A172 (cell line): Measurements from ENCODE around the gene SELENOS. TPM values are rescaled to one million over a fixed set of nuclear protein-coding genes. Genes with fewer than 3 reads are reported as not detected.

Experiments used
- DNase-seq: peaks from one replicate; pipeline ENCODE4 v3.0.0-alpha.2; 2015; ENCODE audit warnings: low spot score
- total RNA-seq: library from RNA; depleted of rRNA; stranded (reverse); fragments of >200 nt; shearing (Covaris generic); gene quantifications from 2 replicates; pipeline ENCODE4 v1.2.3, GENCODE V29; 2014; rRNA removed

Gene SELENOS
- total RNA-seq, result 61.8 and 83.1 TPM in 2 replicates

DNA sequence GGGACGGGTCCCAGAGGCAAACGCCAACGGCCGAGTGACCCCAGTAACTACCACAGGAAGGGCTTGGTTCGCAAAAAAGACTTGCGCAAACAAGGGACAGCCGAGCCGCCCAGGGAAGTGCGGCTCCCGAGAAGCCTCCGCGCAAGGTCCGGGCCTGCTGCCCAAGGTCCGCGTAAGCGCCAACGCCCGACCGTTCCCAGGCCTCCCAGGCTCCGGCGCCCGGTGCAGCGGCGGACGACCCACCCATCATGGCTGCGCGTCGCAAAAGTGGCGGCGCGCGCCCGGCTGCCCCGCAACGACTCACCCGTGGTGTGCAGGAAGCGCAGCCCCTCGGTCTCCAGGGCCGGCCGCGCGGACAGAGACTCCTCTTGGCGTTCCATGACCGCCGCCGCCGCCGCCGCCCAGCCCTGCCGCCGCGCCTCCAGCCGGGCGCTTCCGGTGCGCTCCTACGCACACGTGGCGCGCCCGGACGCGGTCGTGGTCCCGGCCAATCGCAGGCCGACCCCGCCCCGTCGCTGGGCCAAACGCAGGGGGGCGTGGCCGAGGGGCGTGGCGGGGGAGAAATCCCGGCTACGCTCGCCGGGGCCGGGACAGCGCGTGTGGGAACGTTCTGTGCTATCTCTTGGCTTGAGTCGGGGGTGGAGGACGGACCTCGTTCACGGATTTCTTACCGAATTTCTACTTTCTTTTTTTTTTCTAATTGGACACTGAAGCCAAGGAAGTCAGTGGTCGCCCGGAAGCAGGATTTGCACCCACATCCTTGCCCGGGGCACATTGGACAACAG, at the start of gene SELENOS:
SELENOS (minus strand) TSS at position 448 of the 785 bp plus-strand sequence; CDS start at position 380, 68 bp downstream.
- DNase-seq, result peak; percentile 64

GRCh38 chr15:101326462-101327146, 49.3 kb upstream of the SELENOS start:
- DNase-seq, result no peak

DNA sequence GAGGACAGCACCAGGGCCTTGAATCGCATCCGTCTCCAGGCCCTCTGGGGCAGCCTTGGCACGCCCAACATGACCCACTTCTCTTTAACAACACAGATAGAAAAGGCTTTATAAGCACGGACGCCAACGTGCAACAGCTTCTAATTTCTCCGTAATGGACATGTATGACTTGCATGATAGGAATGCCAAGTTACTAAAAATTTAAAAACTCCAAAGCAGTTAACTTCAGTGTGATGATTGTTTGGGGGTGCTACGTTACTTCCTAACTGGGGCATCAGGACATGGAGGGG, 48.7 kb upstream of the SELENOS start:
- DNase-seq, result no peak

DNA sequence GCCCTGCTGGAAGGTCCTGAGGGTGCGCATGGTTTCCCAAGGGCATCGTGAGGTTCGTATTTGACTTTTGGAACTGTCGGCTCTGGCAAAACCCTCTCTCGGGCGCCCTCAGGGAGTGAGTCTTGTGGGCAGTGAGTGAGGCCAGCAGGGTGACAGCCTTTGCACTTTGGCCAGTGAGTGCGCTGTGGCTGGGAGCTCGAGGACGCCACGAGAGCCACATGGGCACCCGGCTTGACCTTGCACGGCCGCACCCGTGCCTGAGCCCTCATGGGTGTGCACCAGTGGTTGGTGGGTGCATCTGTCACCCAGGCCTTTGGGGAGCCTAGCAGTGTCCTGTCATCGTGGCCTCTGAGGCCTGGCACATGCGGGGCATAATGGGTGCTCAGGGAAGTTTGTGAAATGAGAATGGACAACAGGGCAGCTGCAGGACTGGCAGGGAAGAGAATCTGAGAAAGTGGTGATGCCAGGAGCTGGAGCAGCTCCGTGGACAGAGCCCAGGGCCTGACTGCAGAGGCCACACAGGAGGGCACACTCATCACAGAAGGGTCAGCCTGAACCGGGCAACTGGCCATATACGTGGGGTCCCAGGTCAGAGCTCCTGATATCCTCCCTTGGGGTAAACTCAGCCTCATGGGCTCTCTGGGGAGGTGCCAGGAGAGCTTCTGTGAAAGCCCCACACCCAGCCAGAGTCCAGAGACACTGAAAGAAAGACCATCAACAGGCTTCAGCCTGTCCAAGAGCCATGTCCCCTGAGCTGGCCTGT, 48.2 kb upstream of the SELENOS start:
- no peak for DNase-seq

DNA sequence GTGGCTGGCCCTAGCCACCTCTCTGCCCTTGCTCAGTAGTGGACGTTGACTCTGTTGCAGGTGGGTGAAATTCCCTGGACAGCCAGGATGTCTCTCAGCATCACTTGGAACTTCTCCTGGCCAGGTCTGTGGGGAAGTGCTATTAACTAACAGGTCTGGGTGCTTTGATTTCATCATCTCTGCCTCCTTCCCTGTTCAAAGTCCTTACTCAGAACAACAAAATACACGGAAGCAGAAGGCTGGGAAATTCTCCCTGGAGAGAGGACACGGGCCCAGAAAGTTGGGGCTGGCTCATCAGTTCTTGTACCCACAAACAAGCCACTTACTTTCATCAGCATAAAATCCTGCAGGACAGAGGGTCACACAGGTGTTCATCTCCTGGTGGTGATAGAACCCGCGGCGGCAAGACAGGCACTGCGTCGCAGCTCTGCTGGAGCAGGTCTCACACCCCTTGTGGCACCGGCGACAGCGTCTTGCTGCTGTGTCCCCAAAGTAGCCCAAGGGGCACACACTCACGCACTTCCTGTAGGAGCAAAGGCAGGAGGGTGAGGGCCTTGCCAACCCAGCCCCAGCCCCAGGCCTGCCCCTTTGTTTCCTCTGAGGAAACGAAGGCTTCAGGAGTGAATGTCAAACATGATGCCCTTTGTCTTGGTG, 47.4 kb upstream of the SELENOS start:
- no peak for DNase-seq

- no peak for DNase-seq
Observed at GRCh38 chr15:101323793-101324523, 46.7 kb upstream of the SELENOS start.

DNA sequence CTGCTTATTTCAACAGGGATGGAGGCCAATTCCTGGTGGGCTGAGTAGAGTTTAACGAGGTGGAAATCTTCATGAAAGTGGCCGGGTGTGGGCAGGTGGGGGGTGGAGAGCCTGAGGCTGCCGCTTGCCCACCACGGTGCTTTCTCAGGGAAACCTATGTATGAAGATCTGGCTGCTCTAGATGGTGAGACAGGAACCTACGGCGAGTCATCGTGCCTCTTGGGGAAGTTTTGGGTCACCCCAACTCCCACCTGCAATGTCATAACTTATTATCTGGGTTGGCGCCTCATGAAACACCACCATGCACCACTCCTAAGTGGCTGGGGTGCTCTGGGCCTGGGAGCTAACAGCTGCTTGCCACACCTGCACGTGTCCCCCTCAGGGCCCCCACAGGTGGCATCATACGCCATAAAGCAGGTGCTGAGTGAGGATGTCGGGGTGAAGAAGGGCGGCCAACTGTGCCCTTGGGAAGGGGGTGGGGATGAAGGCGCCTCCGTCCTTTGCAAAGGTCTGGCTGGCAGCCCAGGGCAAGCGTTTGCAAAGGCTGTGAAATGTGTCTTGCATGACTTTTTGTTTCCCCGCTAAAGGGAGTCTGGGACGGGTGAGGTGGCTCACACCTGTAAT, 45.7 kb upstream of the SELENOS start:
- DNase-seq, result no peak

DNA sequence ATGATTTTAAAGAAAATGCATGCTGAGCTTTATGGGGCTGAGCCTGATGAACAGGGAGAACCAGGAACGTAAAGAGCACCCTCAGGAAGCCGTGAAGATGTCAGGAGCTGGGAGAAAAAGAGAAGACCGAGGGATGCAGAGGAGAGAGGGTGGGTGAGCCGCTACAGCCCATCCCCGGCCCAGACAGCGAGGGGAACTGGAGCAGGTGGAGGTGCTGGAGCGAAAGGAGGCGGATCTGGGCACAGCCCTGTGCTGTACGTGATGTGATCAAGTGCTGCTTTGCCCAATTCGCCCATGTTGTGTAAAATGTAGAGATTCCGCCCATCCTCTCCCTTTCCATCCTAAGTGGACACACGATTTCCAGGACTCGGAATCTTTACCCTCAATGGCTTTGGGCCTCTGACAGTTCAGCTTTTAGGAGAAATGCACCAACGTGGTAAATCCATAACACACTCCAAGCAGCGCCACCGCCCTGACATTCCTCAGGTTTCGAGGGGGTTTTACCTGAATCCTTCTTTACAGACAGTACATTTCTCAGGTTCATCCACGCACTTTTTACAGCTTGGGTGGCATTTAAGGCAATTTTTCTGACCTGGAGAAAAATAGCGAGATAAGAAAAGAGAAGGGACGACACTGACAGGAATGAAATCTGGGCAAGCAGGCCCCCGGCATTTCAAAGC, 44.9 kb upstream of the SELENOS start:
- DNase-seq, result no peak

- no peak for DNase-seq
Observed at GRCh38 chr15:101320501-101321052, 43.3 kb upstream of the SELENOS start.

- no peak for DNase-seq
Observed at GRCh38 chr15:101318839-101319238, 41.6 kb upstream of the SELENOS start.

- no peak for DNase-seq
Observed at GRCh38 chr15:101318147-101318819, 41.0 kb upstream of the SELENOS start.

DNA sequence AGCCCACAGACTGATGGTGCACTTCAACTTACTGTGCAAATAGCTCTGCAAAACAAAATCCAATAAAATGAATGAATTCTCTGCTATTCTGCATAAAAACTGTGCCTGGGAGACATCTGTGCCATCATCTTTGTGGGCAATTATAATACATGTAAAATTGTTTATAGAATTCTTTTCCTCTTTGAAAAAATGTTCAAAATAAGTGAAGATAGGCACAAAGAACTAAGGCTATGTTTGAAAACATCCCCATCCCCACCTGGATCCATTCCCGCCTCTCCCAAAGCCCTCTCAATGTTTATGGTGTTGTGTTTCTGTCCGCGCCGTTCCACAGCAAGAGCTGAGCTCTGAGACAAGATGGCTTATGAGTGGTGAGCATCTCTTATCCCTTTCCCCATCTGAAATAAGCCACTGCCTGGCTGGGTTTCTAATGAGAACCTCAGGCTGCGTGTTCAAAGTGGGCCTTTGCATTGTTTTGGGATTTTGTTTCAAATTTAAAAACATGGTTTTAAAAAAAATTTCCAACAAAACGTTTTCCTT, 40.1 kb upstream of the SELENOS start:
- DNase-seq, result no peak

- DNase-seq, result no peak
Observed at GRCh38 chr15:101316529-101316928, 39.2 kb upstream of the SELENOS start.

DNA sequence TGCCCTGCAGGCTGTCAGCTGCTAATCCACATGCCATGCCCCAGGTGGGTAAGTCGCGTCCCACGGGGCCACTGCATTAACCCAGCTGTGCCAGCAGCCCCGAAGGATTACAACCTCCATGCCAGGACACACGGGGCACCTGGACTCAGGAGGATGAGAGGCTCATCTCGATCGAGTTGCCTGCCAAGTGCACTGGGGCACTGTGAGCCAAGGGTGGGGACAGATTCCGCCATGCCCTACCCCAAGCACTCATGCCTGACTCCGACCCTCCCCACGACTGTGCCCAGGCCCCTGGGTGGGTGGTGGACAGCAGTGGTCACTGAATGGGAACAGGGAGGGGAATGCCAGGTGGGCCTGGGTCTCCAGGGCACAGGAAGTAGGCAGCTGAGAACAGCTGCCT, 38.5 kb upstream of the SELENOS start:
- DNase-seq, result no peak

GRCh38 chr15:101314336-101315125, 37.2 kb upstream of the SELENOS start:
- DNase-seq, result no peak

DNA sequence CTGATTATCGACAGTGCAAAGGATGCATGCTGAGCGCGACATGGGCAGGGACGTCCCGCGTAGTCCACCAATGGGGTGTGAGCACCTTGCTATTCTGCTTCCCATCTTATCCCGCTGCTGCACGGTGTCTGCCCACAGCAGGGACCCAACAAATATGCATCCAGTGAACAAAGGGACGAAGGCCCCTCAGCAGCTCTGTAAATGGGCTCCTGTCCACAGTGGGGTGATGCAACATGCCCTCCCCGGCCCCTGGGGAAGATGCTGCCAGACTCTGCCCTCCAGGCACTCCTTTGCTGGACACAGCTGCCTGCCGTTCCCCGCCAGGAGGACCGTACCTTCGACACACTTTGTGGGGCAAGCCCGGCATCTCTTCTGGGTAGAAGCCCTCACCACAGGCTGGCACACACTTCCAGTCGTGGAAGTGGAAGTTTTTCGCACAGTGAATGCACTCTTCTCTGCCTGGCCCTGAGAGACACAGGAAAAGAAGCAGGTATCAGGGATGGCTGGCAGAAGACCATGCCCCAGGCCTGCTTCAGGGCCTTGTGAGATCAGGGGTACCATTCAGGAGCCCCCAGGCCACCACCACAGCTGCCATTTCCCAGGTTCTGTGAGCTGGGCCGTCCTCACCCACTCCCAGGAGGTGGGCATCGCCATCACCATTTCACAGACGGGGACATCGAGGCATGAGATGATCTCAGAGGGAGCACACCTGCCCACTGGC, 35.9 kb upstream of the SELENOS start:
- no peak for DNase-seq

DNA sequence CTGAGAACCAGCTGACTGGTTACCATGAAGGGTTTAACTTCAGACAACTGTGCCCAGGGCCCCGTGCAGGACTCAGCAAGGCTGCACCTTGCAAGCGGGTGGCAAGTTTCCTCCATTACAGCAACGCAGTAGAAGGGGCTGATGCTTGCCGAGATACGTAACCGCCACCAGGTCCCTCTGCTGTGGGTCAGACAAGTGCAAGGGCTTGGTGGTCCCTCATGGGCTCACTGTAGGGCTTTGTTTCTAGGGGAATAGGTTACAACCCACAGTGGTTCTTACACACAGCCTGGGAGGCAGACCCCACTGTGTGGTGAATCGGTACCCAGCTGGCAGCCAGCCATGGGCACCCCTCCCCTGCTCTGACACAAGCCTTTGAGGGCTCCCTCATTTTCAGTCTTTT, 33.2 kb upstream of the SELENOS start:
- no peak for DNase-seq

DNA sequence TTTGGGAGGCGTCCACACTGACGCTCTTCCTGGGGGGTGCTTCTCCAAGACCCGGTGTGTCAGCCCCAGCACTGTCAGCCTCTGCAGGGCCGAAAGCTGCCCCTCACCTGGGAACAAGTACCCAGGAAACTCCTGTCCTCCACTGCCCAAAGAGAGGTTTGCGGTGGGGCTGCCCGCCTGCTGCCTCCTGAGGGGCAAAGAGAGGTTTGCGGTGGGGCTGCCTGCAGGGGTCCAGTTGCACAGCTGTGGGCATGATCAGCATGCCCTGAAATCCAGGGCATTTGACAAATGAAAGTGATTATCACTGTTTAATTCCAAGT, 32.8 kb upstream of the SELENOS start:
- DNase-seq, result no peak
